OCI-LY7 (cell line): ENCODE measurements around the gene WWOX. TPM values are rescaled to one million over a fixed set of nuclear protein-coding genes. Genes with fewer than 3 reads are reported as not detected.

Source experiments
- BruUV-seq: library from RNA; stranded (reverse); fragments of 400-500 nt; replicated peaks from 2 replicates; lab custom pipeline; 2021; lab: Mats Ljungman, UMichigan
- CTCF ChIA-PET: fragments of 300-600 bp; sonication (Branson Sonifier 250); formaldehyde crosslinking; loops from one replicate; lab custom pipeline; 2022; ENCODE audit warnings: antibody characterized with exemption; ENCODE audit not compliant: unreplicated experiment; lab: Charles Lee
- POLR2A ChIA-PET: fragments of 300-600 bp; sonication (Branson Sonifier 250); formaldehyde crosslinking; loops from one replicate; lab custom pipeline; 2022; ENCODE audit warnings: antibody characterized with exemption; lab: Charles Lee
- DNase-seq: peaks from one replicate; pipeline ENCODE4 v3.0.0-alpha.2; 2015; ENCODE audit warnings: low spot score
- H2AFZ ChIP-seq: fragments of 200-600 bp; sonication (generic), shearing (Covaris generic); 2 replicates; pipeline ENCODE4 v1.6.1; 2014; ENCODE audit warnings: mild to moderate bottlenecking, antibody characterized with exemption, low read length, moderate library complexity
- H3K27ac ChIP-seq: fragments of 200-600 bp; sonication (generic); 2 replicates; pipeline ENCODE4 v1.5.1; 2014; ENCODE audit warnings: mixed run types, low read depth, mild to moderate bottlenecking, moderate library complexity, low read length, inconsistent platforms; ENCODE audit not compliant: poor library complexity, severe bottlenecking
- H3K36me3 ChIP-seq: fragments of 200-600 bp; sonication (generic); 2 replicates; pipeline ENCODE4 v1.6.1; 2014; ENCODE audit warnings: mild to moderate bottlenecking, antibody characterized with exemption, low read length, moderate library complexity, mixed read lengths; ENCODE audit not compliant: insufficient read depth
- H3K4me1 ChIP-seq: fragments of 200-600 bp; sonication (generic); 2 replicates; pipeline ENCODE4 v1.5.1; 2014; ENCODE audit warnings: mild to moderate bottlenecking, low read length; ENCODE audit not compliant: insufficient read depth, poor library complexity, severe bottlenecking
- H3K4me2 ChIP-seq: fragments of 200-600 bp; sonication (generic); 2 replicates; pipeline ENCODE4 v1.6.1; 2014; ENCODE audit warnings: mild to moderate bottlenecking, low read length
- H3K4me3 ChIP-seq: fragments of 200-600 bp; sonication (generic); 2 replicates; pipeline ENCODE4 v1.5.1; 2014; ENCODE audit warnings: mild to moderate bottlenecking, low read depth, low read length; ENCODE audit not compliant: poor library complexity, severe bottlenecking
- H3K79me2 ChIP-seq: fragments of 200-600 bp; sonication (generic); 2 replicates; pipeline ENCODE4 v1.6.1; 2016; ENCODE audit warnings: low read depth, mild to moderate bottlenecking, low read length, moderate library complexity, mixed read lengths; ENCODE audit not compliant: insufficient read depth
- H3K9me2 ChIP-seq: fragments of 200-600 bp; sonication (generic); 2 replicates; pipeline ENCODE4 v1.6.1; 2016; ENCODE audit warnings: mild to moderate bottlenecking, low read length, mixed read lengths; ENCODE audit not compliant: insufficient read depth
- H3K9me3 ChIP-seq: fragments of 200-600 bp; sonication (generic); 2 replicates; pipeline ENCODE4 v1.6.1; 2014; ENCODE audit warnings: mild to moderate bottlenecking, mixed run types, low read length, mixed read lengths
- H4K20me1 ChIP-seq: fragments of 200-600 bp; sonication (generic); 2 replicates; pipeline ENCODE4 v1.6.1; 2014; ENCODE audit warnings: mild to moderate bottlenecking, antibody characterized with exemption, low read length, moderate library complexity, mixed read lengths; ENCODE audit not compliant: insufficient read depth
- EZH2phosphoT487 ChIP-seq: fragments of 200-600 bp; sonication (generic); IDR thresholded peaks from 2 replicates; pipeline ENCODE4 v1.6.1; 2018; ENCODE audit warnings: low read depth, borderline replicate concordance, mild to moderate bottlenecking, mixed run types, antibody characterized with exemption, low read length, moderate library complexity, mixed read lengths
- intact Hi-C: fragments of 100-400 bp; cut with micrococcal nuclease; formaldehyde crosslinking; loops from one replicate; pipeline ENCODE4 v1.10.0; 2022; ENCODE audit not compliant: unreplicated experiment
- total RNA-seq, 2 experiments: library from RNA; depleted of rRNA in 1 of 2; stranded (reverse); fragments of >200 nt in 1 of 2; shearing (Covaris generic) in 1 of 2; gene quantifications; 2 replicates each; pipeline ENCODE4 v1.2.3, GENCODE V29; 2014 to 2022
- TF ChIP-seq, protein P1 (sequence below): fragments of 200-600 bp; sonication (generic); conservative IDR thresholded peaks from 2 replicates; pipeline ENCODE4 v1.5.1; 2014; ENCODE audit warnings: mild to moderate bottlenecking, antibody characterized with exemption, low read length, moderate library complexity, mixed read lengths

Gene WWOX
- total RNA-seq, 2 experiments from 2014 or later = 40.2 to 47.6 TPM

DNA sequence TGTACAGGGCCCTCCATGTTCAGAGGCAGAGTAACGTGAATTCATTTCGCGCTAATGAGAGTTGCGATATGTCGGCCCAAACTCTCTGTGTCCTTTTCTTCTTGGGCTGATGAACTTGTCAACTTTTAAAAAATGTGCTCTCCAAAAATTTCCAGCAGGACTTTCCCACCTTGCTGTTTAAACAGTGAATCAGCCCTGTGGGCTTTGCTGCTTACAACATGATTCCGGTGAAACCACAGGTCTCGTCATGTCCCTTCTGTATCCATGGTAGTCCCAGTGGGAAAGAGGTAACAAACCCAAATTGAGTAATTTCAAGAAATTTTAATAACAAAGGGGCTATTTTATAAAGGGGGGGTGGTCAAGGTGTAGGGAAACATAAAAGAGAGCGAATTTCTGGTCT, 888.2 kb downstream of the WWOX start:
- Histone ChIP-seq H3K9me2 (no peaks in the 10 kb centered on the region), H3K36me3 (no peaks in the 10 kb centered on the region), H3K4me2 (no peak overlapping the region), H3K9me3 (no peaks in the 10 kb centered on the region), H3K27ac (no peak overlapping the region), H3K79me2 (no peaks in the 10 kb centered on the region), H3K4me1 (peaks cover 22% of the 10 kb centered on the region), H3K4me3 (no peak overlapping the region), H2AFZ (no peak overlapping the region), H4K20me1 (no peaks in the 10 kb centered on the region)
- BruUV-seq = no TSS peak
- DNase-seq = no peak
- CTCF ChIA-PET = no interaction called here
- intact Hi-C loops = no loop called here
- POLR2A ChIA-PET = no interaction called here
- TF ChIP-seq, protein P1, sequence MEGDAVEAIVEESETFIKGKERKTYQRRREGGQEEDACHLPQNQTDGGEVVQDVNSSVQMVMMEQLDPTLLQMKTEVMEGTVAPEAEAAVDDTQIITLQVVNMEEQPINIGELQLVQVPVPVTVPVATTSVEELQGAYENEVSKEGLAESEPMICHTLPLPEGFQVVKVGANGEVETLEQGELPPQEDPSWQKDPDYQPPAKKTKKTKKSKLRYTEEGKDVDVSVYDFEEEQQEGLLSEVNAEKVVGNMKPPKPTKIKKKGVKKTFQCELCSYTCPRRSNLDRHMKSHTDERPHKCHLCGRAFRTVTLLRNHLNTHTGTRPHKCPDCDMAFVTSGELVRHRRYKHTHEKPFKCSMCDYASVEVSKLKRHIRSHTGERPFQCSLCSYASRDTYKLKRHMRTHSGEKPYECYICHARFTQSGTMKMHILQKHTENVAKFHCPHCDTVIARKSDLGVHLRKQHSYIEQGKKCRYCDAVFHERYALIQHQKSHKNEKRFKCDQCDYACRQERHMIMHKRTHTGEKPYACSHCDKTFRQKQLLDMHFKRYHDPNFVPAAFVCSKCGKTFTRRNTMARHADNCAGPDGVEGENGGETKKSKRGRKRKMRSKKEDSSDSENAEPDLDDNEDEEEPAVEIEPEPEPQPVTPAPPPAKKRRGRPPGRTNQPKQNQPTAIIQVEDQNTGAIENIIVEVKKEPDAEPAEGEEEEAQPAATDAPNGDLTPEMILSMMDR = no peak
- no peak for TF ChIP-seq EZH2phosphoT487

DNA sequence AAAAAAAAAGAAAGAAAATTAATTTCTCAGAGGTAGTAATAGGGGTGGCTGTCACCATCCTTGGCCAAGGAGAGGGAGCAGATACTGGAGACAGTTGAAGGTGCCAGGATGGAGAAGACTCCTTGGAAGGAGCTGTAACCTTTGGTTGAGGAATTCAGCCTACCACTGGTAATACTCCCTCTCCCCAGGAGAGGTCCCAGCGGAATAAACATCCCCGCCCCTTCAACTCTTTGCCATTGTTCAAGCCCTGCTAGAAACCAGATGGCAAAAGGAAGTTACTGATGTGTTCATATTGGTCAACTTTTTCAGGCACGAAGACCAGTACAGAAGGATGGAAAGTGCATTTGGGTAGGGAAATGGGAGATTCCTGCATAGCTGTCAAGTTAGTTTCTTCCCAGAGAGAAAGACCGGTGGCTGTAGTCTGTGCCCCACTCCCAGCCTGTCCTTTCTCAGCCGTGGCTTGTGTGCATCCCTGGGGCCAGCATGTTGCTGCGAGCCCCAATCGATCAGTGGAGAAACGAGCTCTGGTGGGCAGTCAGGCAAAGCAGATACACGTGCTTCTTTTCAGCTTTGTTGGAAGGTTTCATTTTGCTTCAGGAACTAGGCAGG, 889.0 kb downstream of the WWOX start:
- POLR2A ChIA-PET = no interaction called here

DNA sequence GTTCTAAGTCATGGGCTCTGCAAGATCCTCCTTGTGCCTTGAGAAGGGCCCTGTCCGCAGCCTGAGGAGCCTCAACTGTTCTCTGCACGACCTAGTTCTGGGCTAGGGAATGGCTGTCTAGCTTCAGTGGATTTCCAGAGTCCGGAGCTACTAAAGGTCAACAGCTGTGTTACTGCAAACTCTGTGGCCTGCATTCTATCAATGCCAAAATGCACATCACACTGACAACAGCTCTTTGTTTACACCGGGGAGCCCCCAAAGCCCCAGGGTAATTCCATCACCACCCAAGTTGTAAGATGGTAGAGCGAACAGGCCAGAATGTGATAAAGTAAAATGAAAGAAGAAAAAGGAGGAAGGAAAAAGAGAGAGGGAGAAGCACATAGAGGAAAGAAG, 890.9 kb downstream of the WWOX start:
- ChIA-PET POLR2A (interaction anchor here (0.7 to 1.5 kb wide), 2 partner anchors 30 to 378 kb away, joined by 4 read pairs; no protein-coding TSS in a partner anchor), CTCF (interaction anchor here (0.6 kb wide), 2 partner anchors 893 to 988 kb away, joined by 4 to 5 read pairs; no protein-coding TSS in a partner anchor)
- no peak for TF ChIP-seq EZH2phosphoT487
- TF ChIP-seq, protein P1 = no peak
- Histone ChIP-seq H3K4me2 (peak overlapping the region; percentile 50), H4K20me1 (no peaks in the 10 kb centered on the region), H2AFZ (peak overlapping the region; percentile 47; the same call in 1 of the 2 replicates), H3K4me1 (peaks cover 22% of the 10 kb centered on the region), H3K36me3 (no peaks in the 10 kb centered on the region), H3K79me2 (no peaks in the 10 kb centered on the region), H3K4me3 (peak overlapping the region; percentile 18), H3K9me2 (no peaks in the 10 kb centered on the region), H3K9me3 (no peaks in the 10 kb centered on the region), H3K27ac (peak overlapping the region; percentile 30)
- DNase-seq = no peak
- BruUV-seq = no TSS peak
- intact Hi-C loops = no loop called here

More for the DNA sequence above, 889.0 kb downstream of the WWOX start:
- Histone ChIP-seq H3K4me2 (no peak overlapping the region), H3K4me1 (peaks cover 22% of the 10 kb centered on the region), H3K27ac (no peak overlapping the region), H3K4me3 (no peak overlapping the region), H3K9me3 (no peaks in the 10 kb centered on the region), H2AFZ (no peak overlapping the region), H3K36me3 (no peaks in the 10 kb centered on the region), H3K79me2 (no peaks in the 10 kb centered on the region), H4K20me1 (no peaks in the 10 kb centered on the region), H3K9me2 (no peaks in the 10 kb centered on the region)
- DNase-seq = no peak
- TF ChIP-seq, protein P1 = no peak
- TF ChIP-seq EZH2phosphoT487 = no peak
- no TSS peak for BruUV-seq
- CTCF ChIA-PET = no interaction called here
- intact Hi-C loops = no loop called here
